ENCODE data around the gene SLC25A13. TPM values are rescaled to one million over a fixed set of nuclear protein-coding genes. Genes with fewer than 3 reads are reported as not detected.

Gene SLC25A13
- total and polyA plus RNA-seq, 2 of the 8 experiments (the other 6 are each of a cell fraction or from before 2014, with no cell fraction given) = 30.8 to 85.4 TPM

DNA sequence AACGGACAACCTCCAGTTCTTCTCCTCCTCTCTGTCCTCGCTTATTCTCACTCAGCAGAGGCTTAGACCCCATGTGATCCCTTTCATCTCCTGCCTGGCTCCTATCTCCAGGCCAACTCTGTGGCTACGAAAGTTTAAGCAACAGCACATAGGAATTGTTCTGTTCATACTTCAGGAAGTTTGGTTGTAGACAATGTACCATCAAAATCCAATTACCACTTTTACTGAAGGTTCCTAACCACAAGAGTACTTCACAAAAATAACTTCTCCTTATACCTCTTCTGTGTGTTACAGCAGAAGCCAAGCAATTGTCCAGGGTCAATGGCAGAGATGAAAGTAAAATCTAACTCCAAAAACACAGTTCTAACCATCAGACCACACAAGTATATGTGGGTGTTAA lies 80.0 kb downstream of the SLC25A13 start:
- Histone ChIP-seq H4K8ac (ENCODE audit: extremely low read depth, insufficient read depth, low read length) (no peak overlapping the region), H3K27me3 (replicated peaks in 1 of 4; ENCODE audit: control insufficient read depth in 3 of 4, extremely low read depth in 1 of 4, insufficient read depth in 3 of 4, low read length in 3 of 4) (no peaks in the 10 kb centered on the region), H3K9ac (replicated peaks in 1 of 4; ENCODE audit: extremely low read depth in 1 of 4, low read depth in 3 of 4, low read length in 3 of 4) (no peak overlapping the region), H4K91ac (replicated peaks; ENCODE audit: insufficient read length, low read length) (no peak overlapping the region), H2BK5ac (ENCODE audit: low read depth, low read length) (no peak overlapping the region), H4K5ac (ENCODE audit: insufficient read length, low read depth, low read length) (no peak overlapping the region), H3K4ac (replicated peaks; ENCODE audit: insufficient read length, low read depth, low read length) (no peak overlapping the region), H3K9me3 (ENCODE audit: insufficient read depth in 2 of 2, low read depth in 1 of 2, low read length in 1 of 2) (no peaks in the 10 kb centered on the region), H3K4me1 (replicated peaks in 1 of 4; ENCODE audit: control insufficient read depth in 3 of 4, insufficient read depth in 4 of 4, low read length in 3 of 4) (no peaks in the 10 kb centered on the region), H3K14ac (ENCODE audit: insufficient read length) (no peak overlapping the region), H2BK20ac (ENCODE audit: low read length) (no peak overlapping the region), H3K79me2 (ENCODE audit: control insufficient read depth in 1 of 2, insufficient read depth in 2 of 2, low read length in 2 of 2) (peaks cover 0 to 13% of the 10 kb centered on the region in 2 experiments; a peak in 1 of 4 replicates), H2BK15ac (ENCODE audit: low read length) (no peak overlapping the region), H4K20me1 (replicated peaks in 1 of 2; ENCODE audit: control insufficient read depth in 1 of 2, insufficient read depth in 2 of 2, low read length in 2 of 2) (no peaks in the 10 kb centered on the region), H3K27ac (ENCODE audit: low read depth, low read length) (no peak overlapping the region), H3K4me2 (ENCODE audit: insufficient read depth in 1 of 2, low read depth in 2 of 2, low read length in 2 of 2) (no peak overlapping the region), H2BK120ac (replicated peaks; ENCODE audit: low read depth, low read length) (no peak overlapping the region), H2BK12ac (ENCODE audit: low read depth, low read length) (no peak overlapping the region), H2AFZ (ENCODE audit: low read length) (no peak overlapping the region), H3K56ac (replicated peaks; ENCODE audit: insufficient read length, low read depth, low read length) (no peak overlapping the region), H3K18ac (ENCODE audit: extremely low read depth, low read length) (no peak overlapping the region), H3K23me2 (ENCODE audit: low read depth, low read length) (no peaks in the 10 kb centered on the region), H2AK5ac (ENCODE audit: low read depth, low read length) (no peak overlapping the region), H3K79me1 (ENCODE audit: low read depth, low read length) (peaks cover 6% of the 10 kb centered on the region; the same call in 1 of the 2 replicates), H3K36me3 (ENCODE audit: control insufficient read depth in 2 of 4, insufficient read depth in 4 of 4, low read length in 3 of 4) (no peaks in the 10 kb centered on the region), H3K23ac (ENCODE audit: insufficient read length) (no peak overlapping the region), H3K4me3 (ENCODE audit: extremely low read depth in 1 of 4, insufficient read depth in 2 of 4, low read depth in 3 of 4, low read length in 4 of 4) (no peak overlapping the region)
- FAIRE-seq (no peak), DNase-seq (ENCODE audit: low read depth in 1 of 2, low spot score in 2 of 2) (no peak)
- WGBS, 2 experiments (ENCODE audit: extremely low coverage in 1 of 2, insufficient coverage in 1 of 2, insufficient read length in 1 of 2, insufficient replicate concordance in 2 of 2, low coverage in 1 of 2, low lambda C conversion rate in 2 of 2, missing lambda C conversion rate in 1 of 2) = 97% methylated on average over 3 of the region's 3 CpGs; no CpG with 5 or more reads in 1 of the 2 experiments
- TF ChIP-seq PHF8 (conservative IDR thresholded peaks at IDR 0.05; ENCODE audit: low read depth, low read length) (no peak), KDM4A (IDR thresholded peaks at IDR 0.05; ENCODE audit: low read depth, low read length, severe bottlenecking) (no peak), SIX5 (IDR thresholded peaks at IDR 0.05; ENCODE audit: low read depth, low read length) (no peak), YY1 (IDR thresholded peaks at IDR 0.05; ENCODE audit: low read depth, low read length) (no peak), SP2 (IDR thresholded peaks at IDR 0.05; ENCODE audit: low read length) (no peak), CHD1 (IDR thresholded peaks at IDR 0.05; ENCODE audit: low read depth, low read length) (no peak), SUZ12 (IDR thresholded peaks at IDR 0.05; ENCODE audit: low read length) (no peak), GTF2F1 (IDR thresholded peaks at IDR 0.05; ENCODE audit: borderline replicate concordance, low read depth, low read length) (no peak), EP300 (IDR thresholded peaks at IDR 0.05; ENCODE audit: borderline replicate concordance in 1 of 2, low read depth in 2 of 2, low read length in 2 of 2) (no peak), CHD2 (IDR thresholded peaks at IDR 0.05; ENCODE audit: low read length) (no peak)
- TF ChIP-seq, protein P1, sequence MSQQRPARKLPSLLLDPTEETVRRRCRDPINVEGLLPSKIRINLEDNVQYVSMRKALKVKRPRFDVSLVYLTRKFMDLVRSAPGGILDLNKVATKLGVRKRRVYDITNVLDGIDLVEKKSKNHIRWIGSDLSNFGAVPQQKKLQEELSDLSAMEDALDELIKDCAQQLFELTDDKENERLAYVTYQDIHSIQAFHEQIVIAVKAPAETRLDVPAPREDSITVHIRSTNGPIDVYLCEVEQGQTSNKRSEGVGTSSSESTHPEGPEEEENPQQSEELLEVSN (IDR thresholded peaks at IDR 0.05) = no peak
- TF ChIP-seq, protein P2, sequence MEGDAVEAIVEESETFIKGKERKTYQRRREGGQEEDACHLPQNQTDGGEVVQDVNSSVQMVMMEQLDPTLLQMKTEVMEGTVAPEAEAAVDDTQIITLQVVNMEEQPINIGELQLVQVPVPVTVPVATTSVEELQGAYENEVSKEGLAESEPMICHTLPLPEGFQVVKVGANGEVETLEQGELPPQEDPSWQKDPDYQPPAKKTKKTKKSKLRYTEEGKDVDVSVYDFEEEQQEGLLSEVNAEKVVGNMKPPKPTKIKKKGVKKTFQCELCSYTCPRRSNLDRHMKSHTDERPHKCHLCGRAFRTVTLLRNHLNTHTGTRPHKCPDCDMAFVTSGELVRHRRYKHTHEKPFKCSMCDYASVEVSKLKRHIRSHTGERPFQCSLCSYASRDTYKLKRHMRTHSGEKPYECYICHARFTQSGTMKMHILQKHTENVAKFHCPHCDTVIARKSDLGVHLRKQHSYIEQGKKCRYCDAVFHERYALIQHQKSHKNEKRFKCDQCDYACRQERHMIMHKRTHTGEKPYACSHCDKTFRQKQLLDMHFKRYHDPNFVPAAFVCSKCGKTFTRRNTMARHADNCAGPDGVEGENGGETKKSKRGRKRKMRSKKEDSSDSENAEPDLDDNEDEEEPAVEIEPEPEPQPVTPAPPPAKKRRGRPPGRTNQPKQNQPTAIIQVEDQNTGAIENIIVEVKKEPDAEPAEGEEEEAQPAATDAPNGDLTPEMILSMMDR (IDR thresholded peaks at IDR 0.05; ENCODE audit: control extremely low read depth in 1 of 3, insufficient read depth in 1 of 3, low read depth in 1 of 3, low read length in 3 of 3) = no peak
- ChIA-PET CTCF (ENCODE audit: partially characterized antibody) (no interaction called here), POLR2A (ENCODE audit: partially characterized antibody) (no interaction called here)

Measured in H1 (cell line).